GM10266 (cell line): ENCODE measurements around the gene BMPER.

ENCODE experiments used
- DNase-seq: peaks from one replicate; pipeline ENCODE4 v3.0.0; 2012; ENCODE audit errors: extremely low spot score
- CTCF ChIP-seq: IDR thresholded peaks from 2 replicates; pipeline ENCODE4 v1.5.1; 2012; ENCODE audit warnings: mild to moderate bottlenecking, low read depth; ENCODE audit not compliant: control insufficient read depth, insufficient read depth; ENCODE audit errors: missing control alignments

BMPER gene

GRCh38 chr7:34191771-34192479 is 286.6 kb downstream of the BMPER start:
- no peak for DNase-seq
- no peak for TF ChIP-seq CTCF

GRCh38 chr7:34192906-34193305 is 287.6 kb downstream of the BMPER start:
- TF ChIP-seq CTCF = no peak
- DNase-seq = no peak

DNA sequence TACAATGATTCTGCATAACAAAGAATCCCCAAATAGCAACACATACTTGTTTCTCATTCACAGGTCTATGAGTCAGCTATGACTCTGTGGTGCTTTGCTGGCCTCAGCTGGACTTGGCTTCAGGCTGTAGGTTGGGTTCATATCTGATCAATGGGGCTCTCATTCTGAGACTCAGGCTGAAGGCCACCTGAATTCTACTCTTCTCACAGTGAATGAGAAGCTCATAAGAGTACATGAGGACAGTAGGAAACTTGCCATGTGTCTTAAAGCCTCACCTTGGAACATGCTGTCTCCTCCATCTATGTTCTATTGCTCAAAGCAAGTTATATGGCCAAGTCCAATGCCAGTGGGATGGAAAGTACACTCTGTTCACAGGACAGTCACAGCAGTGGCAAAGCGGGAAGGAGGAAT is 292.9 kb downstream of the BMPER start:
- DNase-seq = no peak
- TF ChIP-seq CTCF = no peak
